ENCODE results near the gene SPTBN2. TPM values are rescaled to one million over a fixed set of nuclear protein-coding genes. Genes with fewer than 3 reads are reported as not detected.

The SPTBN2 gene
- total and polyA plus RNA-seq, 2 of the 8 experiments (the other 6 are each of a cell fraction or from before 2014, with no cell fraction given): 19.1 to 69.0 TPM

DNA sequence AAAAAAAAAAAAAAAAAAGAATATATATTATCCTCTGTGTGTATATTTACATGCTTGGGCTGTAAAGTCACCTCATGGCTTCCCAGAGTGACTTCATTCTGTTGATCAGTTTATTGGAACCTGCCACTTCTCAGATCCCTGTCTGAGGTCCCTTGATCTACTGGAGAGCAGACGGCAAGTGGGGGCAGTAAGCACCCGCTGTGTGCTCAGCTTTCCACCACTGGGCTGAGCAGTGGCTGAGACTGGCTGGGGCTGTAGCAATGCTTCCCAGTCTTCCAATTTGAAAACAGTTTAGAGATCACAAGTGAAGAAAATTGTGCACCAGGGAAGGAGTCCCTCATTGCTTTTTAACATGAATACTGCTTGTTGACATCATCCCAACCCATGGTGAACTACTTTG is 44.4 kb downstream of the SPTBN2 start (continued):
- TF ChIP-seq YY1 (IDR thresholded peaks at IDR 0.05; ENCODE audit: low read depth, low read length): no peak
- TF ChIP-seq POLR2AphosphoS5 (IDR thresholded peaks at IDR 0.05; ENCODE audit: low read depth, low read length): no peak
- TF ChIP-seq SP1 (IDR thresholded peaks at IDR 0.05; ENCODE audit: low read depth, low read length): no peak
- TF ChIP-seq MAFK (IDR thresholded peaks at IDR 0.05; ENCODE audit: low read depth, low read length): no peak
- no peak for TF ChIP-seq SAP30 (IDR thresholded peaks at IDR 0.05; ENCODE audit: insufficient read depth, insufficient replicate concordance, low read length)
- no peak for TF ChIP-seq GABPA (IDR thresholded peaks at IDR 0.05; ENCODE audit: borderline replicate concordance, insufficient read depth, low read length)

Data from H1 (cell line).